Measurements from ENCODE around the gene GNAQ. TPM values are rescaled to one million over a fixed set of nuclear protein-coding genes. Genes with fewer than 3 reads are reported as not detected.

GNAQ gene
- total and polyA plus RNA-seq, 8 donors: 55.5 to 95.5 (median 62.8) TPM

GRCh38 chr9:78032730-78033457 is 1.3 kb upstream of the GNAQ start:
- intact Hi-C loops (cut with DNase I): no loop called here
- H3K4me1 ChIP-seq: peaks cover 5 to 46% of the 10 kb centered on the region in 2 donors
- no peaks in the 10 kb centered on the region for H3K36me3 ChIP-seq
- ATAC-seq (peak; percentile 3), DNase-seq (peak in 1 of 4 donors; percentile 35)
- no peak for TF ChIP-seq CTCF (IDR thresholded peaks at IDR 0.05)
- H3K4me3 ChIP-seq: peak overlapping the region; percentile 33 to 87
- H3K9me3 ChIP-seq: no peaks in the 10 kb centered on the region
- no peaks in the 10 kb centered on the region for H3K27me3 ChIP-seq
- H3K27ac ChIP-seq: peak overlapping the region; percentile 95

- Histone ChIP-seq H3K27ac (peak overlapping the region; percentile 95), H3K4me1 (peaks cover 5 to 54% of the 10 kb centered on the region in 2 donors), H3K36me3 (no peaks in the 10 kb centered on the region), H3K27me3 (no peaks in the 10 kb centered on the region), H3K4me3 (peak overlapping the region; percentile 33 to 87), H3K9me3 (no peaks in the 10 kb centered on the region)
- TF ChIP-seq CTCF (IDR thresholded peaks at IDR 0.05): no peak
- DNase-seq: peak; percentile 94 to 99 (median 97)
- ATAC-seq: peak; percentile 84
- intact Hi-C loops (cut with DNase I): no loop called here
Observed at GRCh38 chr9:78031893-78032729, 500 bp upstream of the GNAQ start.

GRCh38 chr9:78030553-78031443 is 813 bp downstream of the GNAQ start:
- peak overlapping the region; percentile 95 for H3K27ac ChIP-seq
- intact Hi-C loops (cut with DNase I): no loop called here
- H3K4me3 ChIP-seq: peak overlapping the region; percentile 59 to 87
- no peaks in the 10 kb centered on the region for H3K9me3 ChIP-seq
- ATAC-seq (peak; percentile 41), DNase-seq (peak; percentile 54 to 92 (median 68))
- H3K27me3 ChIP-seq: no peaks in the 10 kb centered on the region
- no peak for TF ChIP-seq CTCF (IDR thresholded peaks at IDR 0.05)
- peaks cover 18 to 66% of the 10 kb centered on the region in 2 donors for H3K4me1 ChIP-seq
- no peaks in the 10 kb centered on the region for H3K36me3 ChIP-seq

GRCh38 chr9:78030296-78030552 is 1.4 kb downstream of the GNAQ start:
- no peaks in the 10 kb centered on the region for H3K27me3 ChIP-seq
- H3K9me3 ChIP-seq: no peaks in the 10 kb centered on the region
- no peak for TF ChIP-seq CTCF (IDR thresholded peaks at IDR 0.05)
- intact Hi-C loops (cut with DNase I): no loop called here
- DNase-seq (peak in 2 of 4 donors; percentile 21 to 37), ATAC-seq (peak; percentile 9)
- H3K4me1 ChIP-seq: peaks cover 24 to 66% of the 10 kb centered on the region in 2 donors
- peak overlapping the region; percentile 95 for H3K27ac ChIP-seq
- no peaks in the 10 kb centered on the region for H3K36me3 ChIP-seq
- H3K4me3 ChIP-seq: peak overlapping the region; percentile 59 to 87
